Keratinocyte (primary cell): ENCODE results near the gene EEPD1. TPM values are rescaled to one million over a fixed set of nuclear protein-coding genes. Genes with fewer than 3 reads are reported as not detected.

ENCODE experiments used
- DNase-seq: peaks from one replicate; pipeline ENCODE4 v3.0.0-alpha.2; 2011; ENCODE audit warnings: low read depth, missing footprints, low spot score
- FAIRE-seq: peaks from 2 replicates; lab custom pipeline; 2011; peaks lifted over from hg19 to GRCh38; lab: Jason Lieb, UNC
- H2AFZ ChIP-seq: 2 replicates; pipeline ENCODE4 v1.6.0; 2012; ENCODE audit warnings: low read length, control low read depth, inconsistent platforms; ENCODE audit not compliant: control insufficient read depth
- H3K27ac ChIP-seq: 2 replicates; pipeline ENCODE4 v1.5.1; 2011; ENCODE audit warnings: low read length; ENCODE audit not compliant: control insufficient read depth, insufficient read depth
- H3K27me3 ChIP-seq: 3 replicates; pipeline ENCODE4 v1.6.0; 2011; ENCODE audit warnings: low read length; ENCODE audit not compliant: control insufficient read depth, insufficient read depth; ENCODE audit errors: extremely low read depth
- H3K36me3 ChIP-seq, 2 experiments: 2 replicates in 1 of 2; 3 replicates in 1 of 2; pipeline ENCODE4 v1.5.1; 2011; ENCODE audit warnings: low read length in 2 of 2, mild to moderate bottlenecking in 1 of 2; ENCODE audit not compliant: control insufficient read depth in 2 of 2, insufficient read depth in 2 of 2; ENCODE audit errors: extremely low read depth in 1 of 2
- H3K4me1 ChIP-seq: 3 replicates; pipeline ENCODE4 v1.5.1; 2011; ENCODE audit warnings: low read length; ENCODE audit not compliant: control insufficient read depth, insufficient read depth; ENCODE audit errors: extremely low read depth
- H3K4me2 ChIP-seq: 3 replicates; pipeline ENCODE4 v1.6.0; 2011; ENCODE audit warnings: low read depth, low read length; ENCODE audit not compliant: control insufficient read depth, insufficient read depth; ENCODE audit errors: extremely low read depth
- H3K4me3 ChIP-seq, 3 experiments: fragments of 200-600 bp in 1 of 3; sonication (generic) in 1 of 3; 2 replicates in 2 of 3; 3 replicates in 1 of 3; pipeline ENCODE4 v1.5.1; 2011 to 2016; ENCODE audit warnings: low read length in 3 of 3, mild to moderate bottlenecking in 3 of 3, control low read depth in 2 of 3, inconsistent platforms in 1 of 3, low read depth in 1 of 3, mixed read lengths in 1 of 3, mixed run types in 1 of 3, moderate library complexity in 1 of 3; ENCODE audit not compliant: control insufficient read depth in 2 of 3, insufficient read depth in 2 of 3; ENCODE audit errors: extremely low read depth in 1 of 3
- H3K79me2 ChIP-seq: 2 replicates; pipeline ENCODE4 v1.6.0; 2012; ENCODE audit warnings: low read length; ENCODE audit not compliant: control insufficient read depth, insufficient read depth
- H3K9ac ChIP-seq: 3 replicates; pipeline ENCODE4 v1.6.0; 2011; ENCODE audit warnings: low read length; ENCODE audit not compliant: control insufficient read depth, insufficient read depth; ENCODE audit errors: extremely low read depth
- H3K9me1 ChIP-seq: 3 replicates; pipeline ENCODE4 v1.6.0; 2011; ENCODE audit warnings: low read length; ENCODE audit not compliant: control insufficient read depth, insufficient read depth; ENCODE audit errors: extremely low read depth
- H3K9me3 ChIP-seq: 2 replicates; pipeline ENCODE4 v1.5.1; 2012; ENCODE audit warnings: low read depth, low read length; ENCODE audit not compliant: control insufficient read depth
- H4K20me1 ChIP-seq: 3 replicates; pipeline ENCODE4 v1.6.0; 2011; ENCODE audit warnings: low read length; ENCODE audit not compliant: control insufficient read depth, insufficient read depth; ENCODE audit errors: extremely low read depth
- EZH2 ChIP-seq: IDR thresholded peaks from one replicate; pipeline ENCODE4 v1.6.1; 2012; ENCODE audit warnings: inconsistent platforms, mild to moderate bottlenecking, low read length, moderate library complexity
- dilution Hi-C: fragments of 300-500 bp; cut with MboI; formaldehyde crosslinking; loops from one replicate; pipeline ENCODE4 v1.7.0; 2020; ENCODE audit warnings: low sequenced_read_pairs; ENCODE audit not compliant: extremely low pct_ligation_motif_present
- polyA plus RNA-seq, 5 experiments: library from polyadenylated mRNA; depleted of rRNA in 3 of 5; stranded (reverse) in 3 of 5; stranded (forward) in 1 of 5; unstranded in 1 of 5; fragments of >200 nt; gene quantifications; 1 replicate in 1 of 5; 2 replicates in 3 of 5; 3 replicates in 1 of 5; pipeline versions ENCODE4 v1.2.1 to v1.2.3, GENCODE V29; 2011 to 2012; ENCODE audit warnings: missing spikeins in 2 of 5, low read depth in 1 of 5, low replicate concordance in 1 of 5
- TF ChIP-seq, protein P1 (sequence below), 3 experiments: IDR thresholded peaks in 1 of 3; conservative IDR thresholded peaks in 1 of 3; optimal IDR thresholded peaks in 1 of 3; 2 replicates in 2 of 3; 3 replicates in 1 of 3; pipeline versions ENCODE3 to v1.5.1; 2011; ENCODE audit warnings: low read length in 3 of 3, mild to moderate bottlenecking in 3 of 3, moderate library complexity in 2 of 3, control low read depth in 1 of 3, inconsistent platforms in 1 of 3; ENCODE audit not compliant: insufficient read depth in 2 of 3; ENCODE audit errors: extremely low read depth in 1 of 3

EEPD1 gene
- polyA plus RNA-seq, 1 donor (not counting 4 experiments of a cell fraction or from before 2014, with no cell fraction given) = 1.2 TPM

DNA sequence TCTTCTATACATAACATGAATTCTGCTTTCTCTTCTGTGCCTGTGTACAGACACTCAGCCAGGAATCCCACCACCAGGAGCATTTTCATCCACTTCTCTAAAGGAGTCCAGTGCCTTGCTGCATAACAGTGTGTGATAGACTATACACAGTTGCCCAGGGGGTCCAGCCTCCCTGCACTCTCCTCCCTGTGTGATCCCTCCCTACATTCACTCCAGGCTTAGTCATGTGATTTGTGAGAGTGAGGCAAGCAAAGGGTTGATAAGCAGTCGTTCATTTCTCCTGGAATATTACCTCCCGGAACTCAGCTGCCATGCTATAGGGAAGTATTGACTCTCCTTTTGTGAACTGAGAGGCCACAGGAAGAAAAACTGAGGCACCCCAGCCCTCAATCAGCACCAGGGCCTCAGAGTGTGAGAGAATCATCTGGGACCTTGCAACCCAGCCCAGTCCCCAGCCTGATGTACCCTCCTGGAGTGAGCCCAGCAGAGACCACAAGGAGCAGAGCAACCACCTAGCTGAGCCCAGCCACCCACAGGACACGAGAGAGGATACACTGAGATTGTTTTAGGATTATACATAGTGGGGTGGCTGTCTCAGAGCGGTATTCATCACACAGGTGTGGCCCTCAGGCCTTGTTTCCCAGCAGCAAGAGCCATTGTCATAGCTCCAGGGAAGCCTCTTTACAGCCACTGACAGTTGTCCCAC, 45.0 kb upstream of the EEPD1 start:
- H3K4me2 ChIP-seq = no peak overlapping the region
- dilution Hi-C loops = no loop called here

DNA sequence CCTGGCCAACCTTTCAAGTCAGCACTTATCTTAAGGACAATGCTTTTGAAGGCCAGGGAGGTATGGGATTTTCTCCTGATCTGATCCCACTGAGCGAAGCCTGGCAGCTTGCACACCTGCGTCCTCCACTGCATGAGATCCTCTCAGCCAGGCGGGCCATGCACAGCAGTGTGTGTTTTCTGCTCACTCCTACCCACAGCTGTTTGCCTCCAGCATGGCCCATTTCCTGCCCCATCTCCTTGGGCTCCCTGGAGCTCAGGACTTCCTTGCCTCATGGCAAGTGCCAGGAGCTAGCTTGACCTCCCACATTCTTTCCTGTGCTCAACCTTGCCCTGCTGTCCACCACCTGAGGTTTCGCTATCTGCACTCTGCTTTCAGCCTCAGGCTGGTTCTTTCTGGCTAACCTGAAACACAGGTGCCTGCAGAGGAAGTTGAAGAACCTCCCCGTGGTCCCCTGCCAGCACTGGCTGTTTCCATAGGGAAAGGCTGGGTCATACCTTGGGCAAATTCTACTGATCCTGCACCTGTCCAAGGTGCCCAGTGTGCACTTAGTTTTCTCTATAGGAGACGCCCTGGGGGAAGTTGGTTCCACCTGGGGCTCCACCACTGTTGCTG, 43.9 kb upstream of the EEPD1 start:
- H3K9ac ChIP-seq = no peak overlapping the region
- no peak overlapping the region for H3K27ac ChIP-seq
- H3K4me3 ChIP-seq = no peak overlapping the region
- no peaks in the 10 kb centered on the region for H3K27me3 ChIP-seq
- H3K9me1 ChIP-seq = no peaks in the 10 kb centered on the region
- no peak for FAIRE-seq
- dilution Hi-C loops = no loop called here
- no peaks in the 10 kb centered on the region for H3K79me2 ChIP-seq
- H3K9me3 ChIP-seq = no peaks in the 10 kb centered on the region
- H2AFZ ChIP-seq = no peak overlapping the region
- no peak for TF ChIP-seq EZH2
- no peaks in the 10 kb centered on the region for H3K4me1 ChIP-seq
- H3K4me2 ChIP-seq = no peak overlapping the region
- H3K36me3 ChIP-seq = no peaks in the 10 kb centered on the region
- DNase-seq = no peak
- no peaks in the 10 kb centered on the region for H4K20me1 ChIP-seq

More for the DNA sequence above, 45.0 kb upstream of the EEPD1 start:
- no peaks in the 10 kb centered on the region for H3K9me1 ChIP-seq
- no peaks in the 10 kb centered on the region for H3K36me3 ChIP-seq
- no peak overlapping the region for H3K4me3 ChIP-seq
- no peaks in the 10 kb centered on the region for H4K20me1 ChIP-seq
- H3K9ac ChIP-seq = no peak overlapping the region
- FAIRE-seq = no peak
- no peaks in the 10 kb centered on the region for H3K27me3 ChIP-seq
- H3K27ac ChIP-seq = no peak overlapping the region
- no peaks in the 10 kb centered on the region for H3K4me1 ChIP-seq
- H2AFZ ChIP-seq = no peak overlapping the region
- H3K9me3 ChIP-seq = no peaks in the 10 kb centered on the region
- DNase-seq = no peak
- TF ChIP-seq, protein P1, sequence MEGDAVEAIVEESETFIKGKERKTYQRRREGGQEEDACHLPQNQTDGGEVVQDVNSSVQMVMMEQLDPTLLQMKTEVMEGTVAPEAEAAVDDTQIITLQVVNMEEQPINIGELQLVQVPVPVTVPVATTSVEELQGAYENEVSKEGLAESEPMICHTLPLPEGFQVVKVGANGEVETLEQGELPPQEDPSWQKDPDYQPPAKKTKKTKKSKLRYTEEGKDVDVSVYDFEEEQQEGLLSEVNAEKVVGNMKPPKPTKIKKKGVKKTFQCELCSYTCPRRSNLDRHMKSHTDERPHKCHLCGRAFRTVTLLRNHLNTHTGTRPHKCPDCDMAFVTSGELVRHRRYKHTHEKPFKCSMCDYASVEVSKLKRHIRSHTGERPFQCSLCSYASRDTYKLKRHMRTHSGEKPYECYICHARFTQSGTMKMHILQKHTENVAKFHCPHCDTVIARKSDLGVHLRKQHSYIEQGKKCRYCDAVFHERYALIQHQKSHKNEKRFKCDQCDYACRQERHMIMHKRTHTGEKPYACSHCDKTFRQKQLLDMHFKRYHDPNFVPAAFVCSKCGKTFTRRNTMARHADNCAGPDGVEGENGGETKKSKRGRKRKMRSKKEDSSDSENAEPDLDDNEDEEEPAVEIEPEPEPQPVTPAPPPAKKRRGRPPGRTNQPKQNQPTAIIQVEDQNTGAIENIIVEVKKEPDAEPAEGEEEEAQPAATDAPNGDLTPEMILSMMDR (optimal IDR thresholded peaks at IDR 0.05 in 1 of 3, IDR thresholded peaks at IDR 0.05 in 1 of 3, conservative IDR thresholded peaks at IDR 0.05 in 1 of 3; ENCODE audit: extremely low read depth in 1 of 3, insufficient read depth in 2 of 3, low read length in 3 of 3) = no peak
- TF ChIP-seq EZH2 = no peak
- H3K79me2 ChIP-seq = no peaks in the 10 kb centered on the region
